ENCODE results near the gene PAAF1.

Gene PAAF1

DNA sequence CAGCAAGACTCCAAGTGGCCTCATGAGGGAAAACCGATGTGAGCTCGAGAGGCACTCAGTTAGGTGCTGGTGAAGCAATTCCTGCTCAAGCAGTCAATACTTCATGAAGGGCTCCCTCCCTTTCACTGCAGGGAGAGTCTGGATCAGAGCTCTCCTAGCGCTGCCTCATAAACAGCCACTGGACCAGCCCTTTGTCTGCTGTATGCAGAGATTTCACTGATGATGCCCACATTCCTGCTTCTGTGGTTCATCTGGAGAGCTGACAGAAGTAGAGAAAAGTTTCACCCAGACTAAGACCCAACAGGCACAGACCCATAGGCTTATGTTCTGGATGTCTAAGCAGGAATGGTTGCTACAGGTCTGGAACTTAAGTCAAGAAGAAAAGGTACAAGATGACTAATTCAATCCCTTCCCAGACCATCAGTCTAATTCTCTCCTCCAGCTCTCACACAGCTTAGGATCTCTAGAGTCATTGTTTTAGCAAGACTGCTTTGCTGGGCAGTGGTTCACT, 101.8 kb downstream of the PAAF1 start:
- DNase-seq, result no peak

DNA sequence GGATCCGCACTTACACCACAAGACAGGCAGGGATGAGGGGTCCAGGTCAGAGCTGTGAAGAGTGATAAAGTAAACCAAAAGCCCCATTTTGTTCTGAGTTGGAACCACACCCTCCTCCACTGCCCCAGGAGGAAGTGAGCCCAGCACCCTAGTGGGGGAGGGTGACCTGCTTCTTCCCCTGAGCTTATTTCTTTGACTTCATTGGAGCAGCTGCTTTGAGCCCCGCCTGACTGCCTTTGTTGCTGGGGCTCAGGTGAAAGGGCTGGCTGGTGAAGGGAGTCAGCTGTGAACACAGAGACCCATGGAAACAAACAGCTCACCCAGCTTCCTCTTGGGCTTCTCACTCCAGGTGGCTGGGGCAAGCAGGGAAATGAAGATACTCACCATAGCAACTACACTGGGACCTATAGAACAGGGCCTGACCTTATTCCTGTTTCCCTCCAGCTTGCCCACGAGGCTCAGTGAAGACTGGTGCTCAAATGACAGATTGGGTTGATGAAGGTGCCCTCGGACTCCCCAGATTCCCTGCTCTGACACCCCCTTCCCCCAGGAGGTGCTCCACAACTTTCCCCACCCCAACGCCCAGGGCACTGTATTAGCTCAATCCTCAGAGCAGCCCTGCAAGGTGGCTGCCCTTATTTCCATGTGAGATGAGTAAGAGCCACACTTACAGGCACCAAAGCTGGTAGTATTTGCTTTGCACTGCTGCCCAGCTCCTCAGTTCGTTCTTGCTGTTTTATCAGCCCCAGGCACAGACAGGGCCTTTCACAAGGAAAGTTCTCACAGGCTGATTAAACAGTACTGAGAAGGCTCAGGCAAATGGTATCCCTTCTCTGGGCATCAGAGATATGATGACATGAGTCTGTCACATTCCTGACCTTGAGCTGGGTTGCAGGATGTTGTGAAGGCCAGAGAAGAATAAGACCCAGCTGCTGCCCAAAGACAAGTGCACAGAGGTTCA, 103.5 kb downstream of the PAAF1 start:
- no peak overlapping the region for H3K4me3 ChIP-seq
- peaks cover 0 to 25% (median 15%) of the 10 kb centered on the region in 4 donors for H3K4me1 ChIP-seq
- no peaks in the 10 kb centered on the region for H3K27me3 ChIP-seq
- peak; percentile 41 to 73 for DNase-seq
- H3K27ac ChIP-seq, result peak overlapping the region in 1 of 2 donors; percentile 6
- TF ChIP-seq, protein P1, sequence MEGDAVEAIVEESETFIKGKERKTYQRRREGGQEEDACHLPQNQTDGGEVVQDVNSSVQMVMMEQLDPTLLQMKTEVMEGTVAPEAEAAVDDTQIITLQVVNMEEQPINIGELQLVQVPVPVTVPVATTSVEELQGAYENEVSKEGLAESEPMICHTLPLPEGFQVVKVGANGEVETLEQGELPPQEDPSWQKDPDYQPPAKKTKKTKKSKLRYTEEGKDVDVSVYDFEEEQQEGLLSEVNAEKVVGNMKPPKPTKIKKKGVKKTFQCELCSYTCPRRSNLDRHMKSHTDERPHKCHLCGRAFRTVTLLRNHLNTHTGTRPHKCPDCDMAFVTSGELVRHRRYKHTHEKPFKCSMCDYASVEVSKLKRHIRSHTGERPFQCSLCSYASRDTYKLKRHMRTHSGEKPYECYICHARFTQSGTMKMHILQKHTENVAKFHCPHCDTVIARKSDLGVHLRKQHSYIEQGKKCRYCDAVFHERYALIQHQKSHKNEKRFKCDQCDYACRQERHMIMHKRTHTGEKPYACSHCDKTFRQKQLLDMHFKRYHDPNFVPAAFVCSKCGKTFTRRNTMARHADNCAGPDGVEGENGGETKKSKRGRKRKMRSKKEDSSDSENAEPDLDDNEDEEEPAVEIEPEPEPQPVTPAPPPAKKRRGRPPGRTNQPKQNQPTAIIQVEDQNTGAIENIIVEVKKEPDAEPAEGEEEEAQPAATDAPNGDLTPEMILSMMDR (IDR thresholded peaks at IDR 0.05), result no peak
- intact Hi-C loops (cut with DNase I; ENCODE audit: low total_unique reads), result loop anchor here (5.0 kb wide), 1 partner anchor 37 kb away; no protein-coding TSS in a partner anchor
- H3K9me3 ChIP-seq, result no peaks in the 10 kb centered on the region
- peaks cover 0 to 42% (median 14%) of the 10 kb centered on the region in 3 donors for H3K36me3 ChIP-seq

More for the DNA sequence above, 101.8 kb downstream of the PAAF1 start:
- Histone ChIP-seq H3K9me3 (no peaks in the 10 kb centered on the region), H3K27ac (no peak overlapping the region), H3K36me3 (peaks cover 0 to 57% (median 14%) of the 10 kb centered on the region in 3 donors), H3K4me3 (no peak overlapping the region), H3K27me3 (no peaks in the 10 kb centered on the region), H3K4me1 (peaks cover 0 to 12% (median 4%) of the 10 kb centered on the region in 4 donors)
- intact Hi-C loops (cut with DNase I; ENCODE audit: low total_unique reads), result no loop called here
- TF ChIP-seq, protein P1 (IDR thresholded peaks at IDR 0.05), result no peak

Measured in tibial artery (tissue), 4 donors.